Ramos (cell line): Measurements from ENCODE around the gene PAFAH1B2.

Source experiments
- in situ Hi-C: fragments of 300-500 bp; cut with MboI; formaldehyde crosslinking; loops from one replicate; pipeline ENCODE4 v1.14.3; 2022; ENCODE audit warnings: low sequenced_read_pairs; ENCODE audit not compliant: unreplicated experiment

PAFAH1B2 gene

GRCh38 chr11:117217141-117218084 lies 73.3 kb downstream of the PAFAH1B2 start:
- in situ Hi-C loops: no loop called here

DNA sequence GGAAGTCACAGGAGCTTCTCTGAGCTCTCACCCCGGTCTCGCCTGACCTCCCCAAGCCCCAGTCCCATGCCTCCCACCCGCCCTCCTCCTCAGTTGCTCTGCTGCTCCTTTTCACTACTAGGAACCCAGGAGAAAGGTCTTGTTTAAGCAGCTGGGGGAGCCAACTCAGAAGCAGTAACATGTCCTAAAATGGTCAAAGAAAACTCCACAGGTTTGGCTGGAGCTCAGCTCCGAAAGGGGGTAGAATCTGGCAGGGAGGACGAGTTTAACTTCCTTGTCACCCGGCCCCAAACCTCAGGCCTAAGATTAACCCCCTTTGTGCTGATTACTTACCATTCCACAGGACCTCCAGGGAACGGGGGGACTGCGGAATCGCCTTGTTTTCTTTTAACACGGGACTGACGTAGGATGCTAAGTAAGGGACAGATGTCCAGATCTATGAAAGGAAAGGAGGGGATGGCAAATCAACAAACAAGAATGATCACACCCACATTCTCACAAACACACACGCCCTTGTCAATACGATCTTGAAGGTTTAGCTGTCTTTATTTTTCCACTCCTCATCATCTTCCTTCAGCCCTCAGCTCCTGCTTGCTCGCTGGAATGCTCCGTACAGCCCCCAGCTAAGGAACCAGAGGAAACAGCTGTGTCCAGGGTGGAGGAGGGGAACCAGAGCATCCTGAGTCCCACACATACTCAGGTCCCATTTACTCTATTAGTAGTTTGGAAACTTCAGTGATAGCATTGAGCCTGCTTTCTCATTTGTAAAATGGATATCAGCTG lies 74.2 kb downstream of the PAFAH1B2 start:
- in situ Hi-C loops: no loop called here

GRCh38 chr11:117219001-117219400 lies 74.9 kb downstream of the PAFAH1B2 start:
- in situ Hi-C loops: no loop called here

- in situ Hi-C loops: no loop called here
Observed at GRCh38 chr11:117219455-117219854, 75.4 kb downstream of the PAFAH1B2 start.

DNA sequence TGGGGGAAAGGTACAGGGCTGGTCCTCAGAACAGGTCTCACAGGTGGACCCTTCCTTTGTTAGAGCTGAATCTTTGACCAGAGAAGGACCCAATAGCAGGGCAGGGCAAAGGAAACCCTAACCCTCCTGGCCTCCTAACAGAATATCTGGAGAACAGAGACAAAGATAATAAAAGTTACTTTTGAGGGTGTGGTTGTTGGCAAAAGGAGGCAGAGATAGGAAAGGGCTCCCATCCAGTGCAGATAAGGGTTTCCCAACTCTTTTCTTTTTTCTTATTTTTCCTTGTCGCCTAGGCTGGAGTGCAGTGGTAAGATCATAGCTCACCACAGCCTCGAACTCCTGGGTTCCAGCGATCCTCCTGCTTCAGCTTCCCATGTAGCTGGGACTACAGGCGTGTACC lies 75.9 kb downstream of the PAFAH1B2 start:
- in situ Hi-C loops: no loop called here

DNA sequence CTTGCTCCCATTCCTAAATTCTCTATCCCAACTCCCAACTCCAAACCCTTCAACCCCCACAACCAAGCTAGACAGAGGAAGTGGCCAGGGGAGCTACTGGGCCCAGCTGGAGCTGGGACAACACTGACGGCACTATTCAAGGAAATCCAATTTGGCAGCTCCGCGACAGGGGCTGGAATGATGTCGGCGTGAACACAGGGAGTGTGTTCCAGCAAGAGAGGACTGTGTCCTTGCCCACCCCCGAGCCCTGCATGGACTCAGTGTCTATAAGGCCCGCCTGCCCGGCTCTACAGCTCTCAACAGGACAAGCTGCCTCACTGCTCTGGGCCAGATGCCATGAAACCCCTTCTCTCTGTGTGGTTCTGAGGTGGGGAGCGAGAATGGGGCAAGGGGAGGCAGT lies 76.5 kb downstream of the PAFAH1B2 start:
- in situ Hi-C loops: no loop called here

GRCh38 chr11:117220999-117221774 lies 77.1 kb downstream of the PAFAH1B2 start:
- in situ Hi-C loops: no loop called here

- in situ Hi-C loops: no loop called here
Observed at GRCh38 chr11:117221775-117222517, 77.9 kb downstream of the PAFAH1B2 start.

DNA sequence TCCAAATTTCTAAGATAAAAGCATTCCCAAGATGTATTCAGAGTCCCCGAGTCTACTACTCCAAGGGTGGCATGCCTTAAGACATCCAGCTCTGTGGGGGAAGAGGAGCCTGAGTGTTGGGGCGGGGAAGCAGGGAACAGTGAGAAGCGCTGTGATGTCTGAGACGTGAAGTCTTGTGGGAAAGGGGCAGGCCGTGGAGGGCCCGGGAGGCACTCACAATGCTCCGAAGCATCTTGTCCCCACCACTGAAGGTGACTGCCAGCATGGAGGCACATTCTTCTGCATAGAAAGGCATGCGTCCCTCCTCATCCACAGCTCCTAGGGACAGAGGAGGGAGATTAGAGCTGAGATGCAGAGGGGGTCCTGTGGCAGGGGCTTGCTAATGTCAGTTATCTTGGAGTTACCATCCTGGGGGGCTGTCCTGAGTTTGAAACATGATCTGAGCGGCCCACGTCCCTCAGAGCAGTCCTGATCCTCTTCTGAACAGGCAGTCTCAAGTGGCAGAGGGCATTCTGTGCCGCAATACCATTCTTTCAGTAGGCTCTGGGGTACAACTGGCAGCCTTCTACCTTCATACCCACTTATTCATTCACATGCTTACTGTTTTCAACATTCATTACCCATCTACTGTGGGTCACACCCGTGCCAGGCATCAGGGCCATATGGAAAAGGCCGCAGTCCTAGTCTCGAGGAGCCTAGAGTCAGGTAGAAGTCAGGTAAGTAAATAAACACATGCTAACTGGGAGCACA lies 79.1 kb downstream of the PAFAH1B2 start:
- in situ Hi-C loops: no loop called here

GRCh38 chr11:117223741-117224689 lies 79.9 kb downstream of the PAFAH1B2 start:
- in situ Hi-C loops: no loop called here

- in situ Hi-C loops: loop anchor here (5.0 kb wide), 1 partner anchor 43 kb away; no protein-coding TSS in a partner anchor
Observed at GRCh38 chr11:117225553-117226170, 81.6 kb downstream of the PAFAH1B2 start.
